ENCODE results near the gene TAOK1.

Gene TAOK1

DNA sequence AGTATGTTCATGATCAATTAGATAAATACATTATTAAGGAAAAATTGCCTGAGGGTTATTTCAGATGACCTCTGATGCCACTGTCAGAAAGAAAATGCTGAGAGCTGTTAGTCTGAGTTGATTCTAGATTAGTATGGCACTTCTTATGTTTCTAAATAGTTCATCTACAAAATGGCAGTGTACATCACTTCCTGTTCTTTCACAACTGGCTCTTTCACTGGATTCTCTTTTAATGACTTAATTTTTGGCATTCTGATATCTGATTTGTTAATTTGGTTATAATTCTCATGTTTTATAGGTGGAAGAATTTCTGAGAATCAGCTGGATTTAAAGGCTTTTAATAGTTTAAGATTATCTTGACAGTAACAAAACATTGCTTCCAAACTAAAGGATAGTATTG is 3.3 kb downstream of the TAOK1 start:
- TF ChIP-seq, protein P1, sequence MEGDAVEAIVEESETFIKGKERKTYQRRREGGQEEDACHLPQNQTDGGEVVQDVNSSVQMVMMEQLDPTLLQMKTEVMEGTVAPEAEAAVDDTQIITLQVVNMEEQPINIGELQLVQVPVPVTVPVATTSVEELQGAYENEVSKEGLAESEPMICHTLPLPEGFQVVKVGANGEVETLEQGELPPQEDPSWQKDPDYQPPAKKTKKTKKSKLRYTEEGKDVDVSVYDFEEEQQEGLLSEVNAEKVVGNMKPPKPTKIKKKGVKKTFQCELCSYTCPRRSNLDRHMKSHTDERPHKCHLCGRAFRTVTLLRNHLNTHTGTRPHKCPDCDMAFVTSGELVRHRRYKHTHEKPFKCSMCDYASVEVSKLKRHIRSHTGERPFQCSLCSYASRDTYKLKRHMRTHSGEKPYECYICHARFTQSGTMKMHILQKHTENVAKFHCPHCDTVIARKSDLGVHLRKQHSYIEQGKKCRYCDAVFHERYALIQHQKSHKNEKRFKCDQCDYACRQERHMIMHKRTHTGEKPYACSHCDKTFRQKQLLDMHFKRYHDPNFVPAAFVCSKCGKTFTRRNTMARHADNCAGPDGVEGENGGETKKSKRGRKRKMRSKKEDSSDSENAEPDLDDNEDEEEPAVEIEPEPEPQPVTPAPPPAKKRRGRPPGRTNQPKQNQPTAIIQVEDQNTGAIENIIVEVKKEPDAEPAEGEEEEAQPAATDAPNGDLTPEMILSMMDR (IDR thresholded peaks at IDR 0.05; ENCODE audit: borderline replicate concordance, insufficient read depth, low read depth, low read length) = no peak
- H3K4me3 ChIP-seq (ENCODE audit: low read depth, low read length) = no peak overlapping the region

- H3K4me3 ChIP-seq (ENCODE audit: low read depth, low read length) = no peak overlapping the region
- TF ChIP-seq, protein P1 (IDR thresholded peaks at IDR 0.05; ENCODE audit: borderline replicate concordance, insufficient read depth, low read depth, low read length) = no peak
These were observed 4.6 kb downstream of the TAOK1 start for GRCh38 chr17:29394761-29395160.

GRCh38 chr17:29396066-29396465 is 5.9 kb downstream of the TAOK1 start:
- no peak overlapping the region for H3K4me3 ChIP-seq (ENCODE audit: low read depth, low read length)
- TF ChIP-seq, protein P1 (IDR thresholded peaks at IDR 0.05; ENCODE audit: borderline replicate concordance, insufficient read depth, low read depth, low read length) = no peak

DNA sequence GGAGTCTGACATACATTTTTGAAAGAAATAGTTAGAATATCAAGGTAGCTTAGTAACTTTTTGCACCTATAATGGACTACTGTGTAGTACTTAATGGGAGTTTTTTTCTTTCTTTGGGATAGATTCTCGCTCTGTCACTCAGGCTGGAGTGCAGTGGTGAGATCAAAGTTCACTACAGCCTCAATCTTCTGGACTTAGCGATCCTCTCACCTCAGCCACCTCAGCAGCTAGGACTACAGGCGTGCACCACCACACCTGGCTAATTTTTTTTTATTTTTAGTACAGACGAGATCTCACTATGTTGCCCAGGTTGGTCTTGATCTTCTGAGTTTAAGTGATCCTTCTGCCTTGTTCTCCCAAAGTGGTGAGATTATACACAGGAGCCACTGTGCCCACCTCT is 9.5 kb downstream of the TAOK1 start:
- no peak overlapping the region for H3K4me3 ChIP-seq (ENCODE audit: low read depth, low read length)
- TF ChIP-seq, protein P1 (IDR thresholded peaks at IDR 0.05; ENCODE audit: borderline replicate concordance, insufficient read depth, low read depth, low read length) = no peak

GRCh38 chr17:29400818-29401217 is 10.7 kb downstream of the TAOK1 start:
- H3K4me3 ChIP-seq (ENCODE audit: low read depth, low read length) = no peak overlapping the region
- TF ChIP-seq, protein P1 (IDR thresholded peaks at IDR 0.05; ENCODE audit: borderline replicate concordance, insufficient read depth, low read depth, low read length) = no peak

- no peak overlapping the region for H3K4me3 ChIP-seq (ENCODE audit: low read depth, low read length)
- TF ChIP-seq, protein P1 (IDR thresholded peaks at IDR 0.05; ENCODE audit: borderline replicate concordance, insufficient read depth, low read depth, low read length) = no peak
These were observed 11.1 kb downstream of the TAOK1 start for GRCh38 chr17:29401258-29401657.

- TF ChIP-seq, protein P1 (IDR thresholded peaks at IDR 0.05; ENCODE audit: borderline replicate concordance, insufficient read depth, low read depth, low read length) = no peak
- no peak overlapping the region for H3K4me3 ChIP-seq (ENCODE audit: low read depth, low read length)
These were observed 17.7 kb downstream of the TAOK1 start for GRCh38 chr17:29407856-29408255.
